Nephron (organoid): ENCODE measurements around the gene ARL15.

Experiments used
- H3K27ac Mint-ChIP-seq, 3 experiments: 2 replicates each; pipeline ENCODE4 v1.8.0; 2020; ENCODE audit warnings: mixed read lengths in 3 of 3, mild to moderate bottlenecking in 2 of 3, moderate library complexity in 1 of 3
- H3K27me3 Mint-ChIP-seq: 2 replicates; pipeline ENCODE4 v1.8.0; 2021; ENCODE audit warnings: low read depth, mild to moderate bottlenecking, moderate library complexity, mixed read lengths
- H3K36me3 Mint-ChIP-seq: 2 replicates; pipeline ENCODE4 v1.8.0; 2020; ENCODE audit warnings: low read depth, mixed read lengths
- H3K4me1 Mint-ChIP-seq: 2 replicates; pipeline ENCODE4 v1.8.0; 2020; ENCODE audit warnings: mixed read lengths
- H3K4me3 Mint-ChIP-seq, 3 experiments: 2 replicates each; pipeline ENCODE4 v1.8.0; 2020; ENCODE audit warnings: mild to moderate bottlenecking in 3 of 3, mixed read lengths in 3 of 3, moderate library complexity in 2 of 3
- H3K9me3 Mint-ChIP-seq: 2 replicates; pipeline ENCODE4 v1.8.0; 2020; ENCODE audit warnings: mixed read lengths
- CTCF ChIP-seq, 3 experiments: fragments of 200-600 bp; sonication (generic); IDR thresholded peaks; one replicate each; pipeline ENCODE4 v1.5.0; 2021; ENCODE audit warnings: antibody characterized with exemption in 3 of 3; ENCODE audit not compliant: unreplicated experiment in 3 of 3

The ARL15 gene

GRCh38 chr5:54194318-54194717 is 116.1 kb downstream of the ARL15 start:
- peak overlapping the region; percentile 45 to 72 (median 72) for H3K27ac Mint-ChIP-seq
- peaks cover 4% of the 10 kb centered on the region for H3K36me3 Mint-ChIP-seq
- no peak for TF ChIP-seq CTCF (IDR thresholded peaks at IDR 0.05; ENCODE audit: unreplicated experiment in 3 of 3)
- H3K4me3 Mint-ChIP-seq, result no peak overlapping the region
- no peaks in the 10 kb centered on the region for H3K27me3 Mint-ChIP-seq
- H3K9me3 Mint-ChIP-seq, result no peaks in the 10 kb centered on the region
- H3K4me1 Mint-ChIP-seq, result peaks cover 33% of the 10 kb centered on the region

GRCh38 chr5:54187694-54188093 is 122.7 kb downstream of the ARL15 start:
- peaks cover 27% of the 10 kb centered on the region for H3K4me1 Mint-ChIP-seq
- no peak for TF ChIP-seq CTCF (IDR thresholded peaks at IDR 0.05; ENCODE audit: unreplicated experiment in 3 of 3)

GRCh38 chr5:54186912-54187445 is 123.4 kb downstream of the ARL15 start:
- H3K27me3 Mint-ChIP-seq, result no peaks in the 10 kb centered on the region
- H3K27ac Mint-ChIP-seq, result no peak overlapping the region
- TF ChIP-seq CTCF (IDR thresholded peaks at IDR 0.05; ENCODE audit: unreplicated experiment in 3 of 3), result no peak
- peaks cover 2% of the 10 kb centered on the region for H3K9me3 Mint-ChIP-seq
- H3K4me3 Mint-ChIP-seq, result no peak overlapping the region
- peaks cover 21% of the 10 kb centered on the region for H3K4me1 Mint-ChIP-seq
- peaks cover 3% of the 10 kb centered on the region for H3K36me3 Mint-ChIP-seq

More at GRCh38 chr5:54187694-54188093, 122.7 kb downstream of the ARL15 start:
- Mint-ChIP-seq H3K36me3 (peaks cover 3% of the 10 kb centered on the region), H3K9me3 (peaks cover 2% of the 10 kb centered on the region), H3K4me3 (no peak overlapping the region), H3K27me3 (no peaks in the 10 kb centered on the region), H3K27ac (peak overlapping the region in 2 of 3 experiments; percentile 14 to 20)

DNA sequence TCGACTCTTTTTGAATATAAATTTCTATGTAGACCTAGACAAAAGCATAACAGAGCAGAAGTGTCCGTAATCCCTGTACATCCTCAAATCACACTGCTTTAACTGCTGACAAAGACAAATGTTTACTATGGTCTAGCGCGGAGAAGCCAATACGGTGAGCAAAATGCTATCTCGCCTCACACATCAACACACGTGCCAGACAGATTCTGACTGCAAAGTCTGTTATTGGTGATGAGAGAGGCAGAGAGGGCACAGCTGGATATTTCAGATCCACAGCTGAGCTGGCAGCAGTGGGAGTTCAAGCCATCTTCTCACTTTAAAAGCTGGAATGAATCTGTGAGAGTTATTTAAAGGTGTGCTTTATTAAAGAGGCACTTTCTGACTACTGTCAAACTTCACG is 124.3 kb downstream of the ARL15 start:
- peaks cover 8% of the 10 kb centered on the region for H3K36me3 Mint-ChIP-seq
- peak overlapping the region in 1 of 3 experiments; percentile 11 for H3K27ac Mint-ChIP-seq
- TF ChIP-seq CTCF (IDR thresholded peaks at IDR 0.05; ENCODE audit: unreplicated experiment in 3 of 3), result no peak
- H3K9me3 Mint-ChIP-seq, result peaks cover 6% of the 10 kb centered on the region
- H3K27me3 Mint-ChIP-seq, result no peaks in the 10 kb centered on the region
- no peak overlapping the region for H3K4me3 Mint-ChIP-seq
- peaks cover 14% of the 10 kb centered on the region for H3K4me1 Mint-ChIP-seq

- peaks cover 10% of the 10 kb centered on the region for H3K9me3 Mint-ChIP-seq
- H3K4me1 Mint-ChIP-seq, result peaks cover 25% of the 10 kb centered on the region
- no peaks in the 10 kb centered on the region for H3K27me3 Mint-ChIP-seq
- no peak for TF ChIP-seq CTCF (IDR thresholded peaks at IDR 0.05; ENCODE audit: unreplicated experiment in 3 of 3)
- peaks cover 8% of the 10 kb centered on the region for H3K36me3 Mint-ChIP-seq
- H3K27ac Mint-ChIP-seq, result no peak overlapping the region
- no peak overlapping the region for H3K4me3 Mint-ChIP-seq
These were observed 125.6 kb downstream of the ARL15 start for GRCh38 chr5:54184806-54185205.

DNA sequence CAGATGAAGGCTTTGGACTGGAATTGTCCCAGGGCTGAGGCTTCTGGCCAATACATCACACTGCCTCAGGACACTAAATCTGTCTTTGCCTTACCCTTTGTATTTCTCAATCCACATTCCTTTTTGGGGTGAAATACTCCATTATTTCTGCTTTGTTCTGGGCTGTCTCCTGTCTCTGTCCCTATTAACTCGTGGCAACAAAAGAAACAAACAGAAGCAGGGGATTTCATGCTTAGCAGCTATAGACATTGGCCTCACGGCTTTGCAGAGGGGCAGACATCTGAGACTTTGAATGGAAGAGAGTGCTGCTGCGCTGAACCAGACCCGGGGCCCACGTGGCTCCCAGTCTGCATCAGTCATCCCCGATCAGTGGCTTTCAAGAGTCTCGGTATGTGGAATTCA is 129.7 kb downstream of the ARL15 start:
- TF ChIP-seq CTCF (IDR thresholded peaks at IDR 0.05; ENCODE audit: unreplicated experiment in 3 of 3), result no peak

More for the DNA sequence above, 129.7 kb downstream of the ARL15 start:
- H3K36me3 Mint-ChIP-seq, result peaks cover 8% of the 10 kb centered on the region
- peak overlapping the region; percentile 10 to 55 (median 27) for H3K27ac Mint-ChIP-seq
- H3K27me3 Mint-ChIP-seq, result no peaks in the 10 kb centered on the region
- peaks cover 10% of the 10 kb centered on the region for H3K9me3 Mint-ChIP-seq
- peaks cover 41% of the 10 kb centered on the region for H3K4me1 Mint-ChIP-seq
- no peak overlapping the region for H3K4me3 Mint-ChIP-seq
